ENCODE results near the gene WAPL. TPM values are rescaled to one million over a fixed set of nuclear protein-coding genes. Genes with fewer than 3 reads are reported as not detected.

The WAPL gene
- total RNA-seq, 1 donor from 2014 or later: 29.7 TPM

GRCh38 chr10:86440874-86441843 lies 80.4 kb downstream of the WAPL start:
- Histone ChIP-seq H3K4me3 (ENCODE audit: low read depth, low read length) (no peak overlapping the region), H3K27me3 (ENCODE audit: control insufficient read depth, insufficient read depth, low read length) (no peaks in the 10 kb centered on the region), H3K36me3 (ENCODE audit: control insufficient read depth, insufficient read depth, low read length) (peaks cover 5% of the 10 kb centered on the region)
- peak; percentile 89 for DNase-seq (ENCODE audit: low read depth)
- TF ChIP-seq, protein P1, sequence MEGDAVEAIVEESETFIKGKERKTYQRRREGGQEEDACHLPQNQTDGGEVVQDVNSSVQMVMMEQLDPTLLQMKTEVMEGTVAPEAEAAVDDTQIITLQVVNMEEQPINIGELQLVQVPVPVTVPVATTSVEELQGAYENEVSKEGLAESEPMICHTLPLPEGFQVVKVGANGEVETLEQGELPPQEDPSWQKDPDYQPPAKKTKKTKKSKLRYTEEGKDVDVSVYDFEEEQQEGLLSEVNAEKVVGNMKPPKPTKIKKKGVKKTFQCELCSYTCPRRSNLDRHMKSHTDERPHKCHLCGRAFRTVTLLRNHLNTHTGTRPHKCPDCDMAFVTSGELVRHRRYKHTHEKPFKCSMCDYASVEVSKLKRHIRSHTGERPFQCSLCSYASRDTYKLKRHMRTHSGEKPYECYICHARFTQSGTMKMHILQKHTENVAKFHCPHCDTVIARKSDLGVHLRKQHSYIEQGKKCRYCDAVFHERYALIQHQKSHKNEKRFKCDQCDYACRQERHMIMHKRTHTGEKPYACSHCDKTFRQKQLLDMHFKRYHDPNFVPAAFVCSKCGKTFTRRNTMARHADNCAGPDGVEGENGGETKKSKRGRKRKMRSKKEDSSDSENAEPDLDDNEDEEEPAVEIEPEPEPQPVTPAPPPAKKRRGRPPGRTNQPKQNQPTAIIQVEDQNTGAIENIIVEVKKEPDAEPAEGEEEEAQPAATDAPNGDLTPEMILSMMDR (IDR thresholded peaks at IDR 0.05; ENCODE audit: insufficient read depth, low read length, poor library complexity, severe bottlenecking): no peak

DNA sequence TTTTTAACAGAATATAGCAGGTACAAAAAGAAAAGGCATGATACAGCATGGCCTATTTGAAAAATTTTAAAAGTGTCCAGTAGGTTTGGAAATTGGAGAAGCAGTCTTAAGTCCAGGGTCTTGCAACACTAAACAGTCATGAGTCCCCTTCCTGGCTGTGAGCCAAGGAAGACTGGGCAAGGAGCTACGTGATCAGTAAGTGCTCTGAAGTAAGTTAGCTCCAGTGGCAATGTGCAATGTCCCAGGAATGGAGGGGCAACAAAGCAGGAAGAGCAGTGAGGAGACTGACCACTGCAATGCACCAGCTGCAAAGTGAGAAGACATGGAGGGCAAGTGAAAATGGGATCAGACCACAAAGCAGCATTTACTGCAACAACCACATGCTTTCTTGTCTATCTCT lies 82.0 kb downstream of the WAPL start:
- Histone ChIP-seq H3K27me3 (ENCODE audit: control insufficient read depth, insufficient read depth, low read length) (no peaks in the 10 kb centered on the region), H3K36me3 (ENCODE audit: control insufficient read depth, insufficient read depth, low read length) (peaks cover 3% of the 10 kb centered on the region), H3K4me3 (ENCODE audit: low read depth, low read length) (no peak overlapping the region)
- DNase-seq (ENCODE audit: low read depth): peak; percentile 95
- TF ChIP-seq, protein P1 (IDR thresholded peaks at IDR 0.05; ENCODE audit: insufficient read depth, low read length, poor library complexity, severe bottlenecking): no peak

DNA sequence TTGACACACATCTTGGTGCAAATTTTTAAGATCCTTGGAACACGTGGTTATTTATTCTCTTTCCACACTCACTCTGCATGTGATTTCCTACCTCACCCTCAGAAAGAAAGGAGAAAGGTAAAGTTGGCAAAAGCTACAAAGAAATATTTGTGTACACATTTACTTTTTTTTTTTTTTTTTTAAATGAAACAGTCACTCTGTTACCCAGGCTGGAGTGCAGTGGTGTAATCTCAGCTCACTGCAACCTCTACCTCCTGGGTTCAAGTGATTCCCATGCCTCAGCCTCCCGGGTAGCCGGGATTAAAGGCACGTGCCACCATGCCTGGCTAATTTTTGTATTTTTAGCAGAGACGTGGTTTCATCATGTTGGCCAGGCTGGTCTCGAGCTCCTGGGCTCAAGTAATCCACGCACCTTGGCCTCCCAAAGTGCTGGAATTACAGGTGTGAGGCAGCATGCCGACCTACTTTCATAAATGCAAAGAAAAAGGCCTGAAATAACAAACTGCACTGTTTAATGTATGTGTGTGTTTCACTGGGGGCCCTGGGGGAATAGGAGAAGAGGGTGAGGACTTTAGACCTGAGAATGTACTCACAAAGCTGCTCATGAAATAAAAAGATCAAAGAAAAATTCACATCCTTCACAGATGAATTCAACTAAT lies 83.4 kb downstream of the WAPL start:
- H3K4me3 ChIP-seq (ENCODE audit: low read depth, low read length): no peak overlapping the region
- H3K36me3 ChIP-seq (ENCODE audit: control insufficient read depth, insufficient read depth, low read length): peaks cover 3% of the 10 kb centered on the region
- H3K27me3 ChIP-seq (ENCODE audit: control insufficient read depth, insufficient read depth, low read length): no peaks in the 10 kb centered on the region
- no peak for DNase-seq (ENCODE audit: low read depth)
- TF ChIP-seq, protein P1 (IDR thresholded peaks at IDR 0.05; ENCODE audit: insufficient read depth, low read length, poor library complexity, severe bottlenecking): no peak

GRCh38 chr10:86437447-86437846 lies 84.1 kb downstream of the WAPL start:
- Histone ChIP-seq H3K27me3 (ENCODE audit: control insufficient read depth, insufficient read depth, low read length) (no peaks in the 10 kb centered on the region), H3K4me3 (ENCODE audit: low read depth, low read length) (no peak overlapping the region), H3K36me3 (ENCODE audit: control insufficient read depth, insufficient read depth, low read length) (peaks cover 3% of the 10 kb centered on the region)
- TF ChIP-seq, protein P1 (IDR thresholded peaks at IDR 0.05; ENCODE audit: insufficient read depth, low read length, poor library complexity, severe bottlenecking): no peak
- no peak for DNase-seq (ENCODE audit: low read depth)

DNA sequence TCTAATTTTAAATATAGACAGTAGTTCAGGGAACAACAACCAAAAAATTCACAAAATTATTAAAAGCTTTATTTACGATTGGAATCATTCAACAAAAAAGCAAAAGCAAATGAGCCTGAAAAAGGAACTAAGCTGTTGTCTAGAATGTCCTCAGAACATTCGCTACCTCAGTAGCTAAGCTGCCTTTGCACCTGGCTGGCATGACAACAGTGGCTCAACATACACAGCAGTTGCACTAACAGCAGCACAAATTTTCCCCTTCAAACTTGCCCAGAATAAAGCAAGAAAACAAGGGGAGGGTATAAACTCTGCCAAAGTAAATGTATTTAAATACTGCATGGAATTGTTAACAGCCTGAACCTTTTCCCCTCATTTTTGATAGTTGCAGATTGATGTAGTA lies 84.6 kb downstream of the WAPL start:
- H3K27me3 ChIP-seq (ENCODE audit: control insufficient read depth, insufficient read depth, low read length): no peaks in the 10 kb centered on the region
- H3K4me3 ChIP-seq (ENCODE audit: low read depth, low read length): no peak overlapping the region
- peaks cover 3% of the 10 kb centered on the region for H3K36me3 ChIP-seq (ENCODE audit: control insufficient read depth, insufficient read depth, low read length)
- DNase-seq (ENCODE audit: low read depth): no peak
- TF ChIP-seq, protein P1 (IDR thresholded peaks at IDR 0.05; ENCODE audit: insufficient read depth, low read length, poor library complexity, severe bottlenecking): no peak
